HG03139 (cell line): ENCODE measurements around the gene ATP8B1.

Experiments
- ATAC-seq: cut with Tn5 transposase; IDR thresholded peaks from one replicate; pipeline ENCODE4 v1.9.1; 2021; ENCODE audit not compliant: unreplicated experiment

ATP8B1 gene

GRCh38 chr18:57794951-57795728, 8.0 kb downstream of the ATP8B1 start:
- ATAC-seq: no peak

DNA sequence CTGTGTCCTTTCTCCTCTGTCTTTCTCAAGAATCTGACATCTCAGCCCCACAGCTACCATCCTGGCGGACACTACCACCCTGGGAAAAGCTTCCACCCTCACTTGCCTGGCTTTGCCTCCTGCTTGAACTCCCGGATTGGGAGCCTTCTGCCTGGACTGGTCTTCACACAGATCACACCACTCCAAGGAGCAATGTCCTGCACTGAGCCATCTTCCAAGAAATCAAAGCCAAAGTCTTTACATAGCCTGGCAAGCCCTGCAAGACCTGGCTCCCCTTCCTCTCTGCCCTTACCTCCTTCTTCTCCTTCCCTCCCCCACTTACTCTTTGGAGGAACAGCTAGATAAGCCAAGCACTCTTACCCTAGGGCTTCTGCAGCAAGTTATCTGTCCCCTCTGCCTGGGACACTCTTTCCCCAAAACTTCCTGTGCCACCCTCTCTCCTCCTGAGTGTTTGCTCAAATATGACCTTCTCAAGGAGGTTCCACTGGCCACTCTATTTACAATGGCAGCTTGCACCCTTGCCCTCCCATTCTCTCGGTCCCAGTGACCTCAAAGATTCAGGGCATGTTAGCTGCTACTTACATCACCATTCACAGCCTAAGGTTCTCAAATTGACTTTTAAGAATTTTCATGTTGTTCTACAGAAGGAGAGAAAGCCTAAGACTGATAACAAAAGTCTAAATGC, 9.7 kb downstream of the ATP8B1 start:
- ATAC-seq: no peak

- ATAC-seq: no peak
Measured at GRCh38 chr18:57792631-57793301, 10.3 kb downstream of the ATP8B1 start.

DNA sequence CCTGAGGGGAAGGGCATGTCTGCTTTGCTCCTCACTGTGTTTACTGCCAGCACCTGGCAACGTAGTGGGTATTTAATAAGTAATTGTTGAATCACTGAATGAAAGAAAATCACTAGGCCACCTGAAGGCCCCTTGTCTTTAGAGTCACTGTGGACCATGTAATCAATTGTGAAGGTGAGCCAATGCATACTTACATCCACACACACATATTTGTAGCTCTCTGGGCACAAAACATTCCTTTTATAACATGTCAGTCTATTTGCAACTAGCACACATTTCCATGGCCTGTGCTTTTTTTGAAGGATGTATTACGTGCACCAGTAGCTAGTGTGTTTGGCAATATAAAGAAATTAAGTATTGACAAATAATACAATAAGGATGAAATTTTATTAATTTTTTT, 11.2 kb downstream of the ATP8B1 start:
- ATAC-seq: no peak

DNA sequence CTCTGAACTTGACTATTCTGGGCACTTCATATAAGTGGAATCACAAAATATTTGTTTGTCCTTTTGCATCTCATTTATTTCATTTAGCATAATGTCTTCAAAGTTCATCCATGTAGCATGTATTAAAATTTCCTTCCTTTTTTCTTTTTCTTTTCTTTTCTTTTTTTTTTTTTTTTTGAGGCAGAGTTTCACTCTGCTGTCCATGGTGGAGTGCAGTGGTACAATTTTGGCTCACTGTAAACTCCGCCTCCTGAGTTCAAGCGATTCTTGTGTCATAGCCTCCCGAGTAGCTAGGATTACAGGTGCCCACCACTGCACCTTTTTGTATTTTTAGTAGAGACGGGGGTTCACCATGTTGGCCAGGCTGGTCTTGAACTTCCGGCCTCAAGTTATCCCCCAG, 11.9 kb downstream of the ATP8B1 start:
- no peak for ATAC-seq

DNA sequence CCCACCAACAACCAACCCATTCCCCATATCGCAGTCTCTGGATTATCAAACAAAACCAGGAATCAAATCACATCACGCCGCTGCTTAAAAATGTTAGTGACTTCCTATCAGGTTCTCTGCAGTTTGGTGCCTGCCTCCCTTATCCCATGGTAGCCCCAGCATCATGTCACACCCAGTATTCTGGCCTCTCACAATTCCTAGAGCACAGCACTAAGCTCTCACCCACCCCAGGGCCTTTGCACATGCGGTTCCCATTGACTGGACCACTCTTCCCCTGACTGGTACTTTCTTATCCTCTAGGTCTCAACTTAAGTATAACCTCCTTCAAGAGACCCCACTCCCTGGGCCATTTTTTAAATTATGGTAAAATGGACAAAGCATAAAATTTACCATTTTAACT, 12.8 kb downstream of the ATP8B1 start:
- ATAC-seq: no peak

GRCh38 chr18:57789759-57790158, 13.4 kb downstream of the ATP8B1 start:
- no peak for ATAC-seq

- no peak for ATAC-seq
Measured at GRCh38 chr18:57789090-57789489, 14.0 kb downstream of the ATP8B1 start.

GRCh38 chr18:57787068-57787685, 15.9 kb downstream of the ATP8B1 start:
- ATAC-seq: no peak

DNA sequence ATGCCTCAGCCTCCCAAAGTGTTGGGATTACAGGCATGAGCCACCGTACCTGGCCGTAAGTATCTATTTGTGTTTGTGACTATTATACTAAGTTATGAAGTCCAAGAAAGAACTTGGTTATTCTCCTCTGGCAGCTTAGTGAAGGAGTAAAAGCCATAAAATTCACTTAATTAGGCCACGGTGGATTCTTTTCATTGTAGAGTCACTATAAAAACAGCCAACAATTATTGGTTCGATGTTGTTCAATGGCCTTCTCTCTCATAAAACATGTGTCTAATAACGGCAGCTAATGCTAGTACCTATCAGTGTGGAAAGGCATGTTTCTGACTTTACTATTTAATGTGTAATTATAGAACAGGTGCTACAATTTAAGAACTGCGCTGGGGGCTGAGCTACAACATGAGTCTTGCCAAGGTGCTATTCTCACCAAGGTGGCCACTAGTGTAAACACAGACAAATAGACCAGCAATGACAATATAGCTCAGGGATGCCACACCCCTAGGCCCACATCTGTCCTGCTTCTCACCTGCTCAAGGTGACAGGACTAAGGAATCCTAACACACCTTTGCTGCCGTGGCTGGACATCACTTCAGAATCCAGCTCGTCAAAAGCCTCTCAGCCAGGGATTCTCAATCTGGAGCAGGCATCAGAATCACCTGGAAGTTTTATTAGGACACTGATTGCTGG, 17.2 kb downstream of the ATP8B1 start:
- no peak for ATAC-seq

DNA sequence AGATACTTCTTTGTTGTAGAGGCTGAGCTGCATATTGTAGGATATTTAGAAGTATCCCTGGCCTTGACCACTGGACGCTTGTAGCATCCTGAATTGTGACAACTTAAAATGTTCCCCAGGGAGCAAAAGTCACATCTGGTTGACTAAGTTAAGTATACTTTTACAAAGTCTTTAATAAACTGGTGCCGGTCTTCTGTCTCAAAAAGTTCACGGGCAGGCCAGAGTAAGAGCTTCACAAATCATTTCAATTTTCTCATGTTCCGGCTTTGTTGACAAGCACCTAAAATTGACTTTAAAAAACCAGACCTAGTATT, 18.4 kb downstream of the ATP8B1 start:
- ATAC-seq: no peak

DNA sequence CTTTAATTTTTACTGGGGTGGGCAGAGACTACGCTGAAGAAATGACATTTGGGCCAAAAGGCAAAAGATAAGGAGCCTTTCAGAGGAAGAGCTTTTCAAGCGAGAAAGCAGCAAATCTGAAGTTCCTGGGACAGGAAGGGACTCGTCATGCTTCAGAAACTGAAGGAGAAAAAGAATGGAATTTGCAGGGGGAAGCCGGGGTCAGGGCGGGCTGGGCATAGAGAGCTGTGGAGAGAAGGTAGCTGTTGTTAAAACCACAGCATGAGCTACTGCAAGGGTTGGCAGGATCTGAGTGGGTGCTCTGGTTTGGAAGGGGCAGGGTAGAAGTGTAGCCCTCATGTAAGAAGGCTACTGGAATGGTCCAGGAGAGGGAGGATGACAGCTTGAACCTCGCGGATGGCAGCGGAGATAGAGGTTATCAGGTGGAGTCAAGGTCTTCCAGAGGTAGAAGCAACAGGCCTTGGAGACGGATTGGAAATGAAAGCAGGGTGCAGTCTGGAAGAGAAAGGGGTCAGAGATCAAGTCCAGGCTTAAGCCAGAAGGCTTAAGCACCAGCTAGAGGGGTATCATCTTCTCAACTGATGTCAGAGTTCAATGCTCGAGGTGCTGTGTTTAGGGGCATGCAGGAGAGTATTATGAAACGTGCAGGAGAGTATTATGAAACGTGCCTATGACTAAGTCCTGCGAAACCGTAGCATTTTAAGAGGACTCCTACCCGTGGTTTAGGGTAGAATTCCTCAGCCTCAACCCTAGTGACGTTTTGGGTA, 18.9 kb downstream of the ATP8B1 start:
- ATAC-seq: no peak

- no peak for ATAC-seq
Measured at GRCh38 chr18:57782049-57782448, 21.1 kb downstream of the ATP8B1 start.

DNA sequence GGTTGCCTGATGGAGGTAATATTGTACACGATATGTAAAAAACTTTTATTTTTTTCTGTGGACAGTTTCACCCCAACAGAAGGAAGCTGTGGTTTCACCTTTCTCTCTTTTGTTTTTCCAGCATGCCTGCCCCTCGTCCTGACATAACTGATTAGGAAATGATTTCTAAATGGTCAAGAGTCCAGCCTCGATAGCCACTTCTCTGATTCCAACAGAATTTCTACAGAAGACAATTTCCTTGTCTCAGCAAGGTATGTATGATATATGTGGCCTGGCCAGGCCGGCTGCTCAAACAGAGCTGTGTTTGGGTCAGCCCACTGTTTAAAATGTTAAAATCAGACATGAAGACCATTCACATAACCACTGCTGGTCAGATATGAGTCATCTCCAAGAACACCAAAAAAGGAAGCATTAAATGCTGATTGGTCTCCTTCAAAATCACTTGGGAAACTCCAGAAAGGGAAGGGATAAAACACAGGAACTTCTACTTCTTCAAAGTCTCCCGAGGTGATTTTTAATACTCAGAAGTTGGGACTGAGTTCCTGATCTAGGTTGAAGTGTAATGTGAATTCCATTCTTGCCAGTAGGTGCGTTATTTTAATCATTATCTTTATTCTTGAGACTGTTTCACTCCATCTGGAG, 22.3 kb downstream of the ATP8B1 start:
- ATAC-seq: peak; percentile 66

GRCh38 chr18:57780318-57780705, 22.8 kb downstream of the ATP8B1 start:
- no peak for ATAC-seq

- no peak for ATAC-seq
Measured at GRCh38 chr18:57776767-57777166, 26.3 kb downstream of the ATP8B1 start.

DNA sequence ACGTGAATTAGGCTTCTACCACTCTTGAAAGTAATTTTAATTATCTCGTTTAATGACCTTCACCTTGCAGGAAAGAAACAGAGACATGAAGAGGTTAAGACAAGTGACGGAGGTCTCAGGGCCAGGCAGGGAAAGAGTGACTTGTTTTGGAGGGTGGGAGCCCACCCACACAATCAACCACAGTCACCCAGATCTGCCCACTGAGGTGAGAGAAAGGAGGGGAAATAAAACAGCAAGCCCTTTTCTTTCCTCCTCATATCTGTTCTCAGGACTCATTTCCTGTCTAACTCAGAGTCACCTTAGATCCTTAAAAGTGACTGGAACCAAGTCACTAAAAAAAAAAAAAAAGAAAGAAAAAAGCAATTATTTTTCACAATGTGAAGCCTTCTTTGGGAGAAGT, 26.8 kb downstream of the ATP8B1 start:
- ATAC-seq: no peak

- ATAC-seq: no peak
Measured at GRCh38 chr18:57775937-57776336, 27.2 kb downstream of the ATP8B1 start.

- ATAC-seq: no peak
Measured at GRCh38 chr18:57772387-57772799, 30.7 kb downstream of the ATP8B1 start.

- ATAC-seq: no peak
Measured at GRCh38 chr18:57771626-57772025, 31.5 kb downstream of the ATP8B1 start.
